H1 (cell line): Measurements from ENCODE around the gene CRISPLD2. TPM values are rescaled to one million over a fixed set of nuclear protein-coding genes. Genes with fewer than 3 reads are reported as not detected.

Experiments
- CTCF ChIA-PET: fragments of 300-600 bp; sonication (Branson Sonifier 250); formaldehyde crosslinking; loops from one replicate; lab custom pipeline; 2021; ENCODE audit not compliant: partially characterized antibody; lab: Charles Lee
- POLR2A ChIA-PET: fragments of 300-600 bp; sonication (Branson Sonifier 250); formaldehyde crosslinking; loops from one replicate; lab custom pipeline; 2021; ENCODE audit warnings: inconsistent platforms; ENCODE audit not compliant: partially characterized antibody; lab: Charles Lee
- DNase-seq, 2 experiments: peaks; one replicate each; pipeline versions ENCODE4 v3.0.0 to v3.0.0-alpha.2; 2010 to 2022; ENCODE audit warnings: low spot score in 2 of 2, low read depth in 1 of 2, mixed read lengths in 1 of 2
- FAIRE-seq: peaks from 2 replicates; lab custom pipeline; 2011; peaks lifted over from hg19 to GRCh38; lab: Jason Lieb, UNC
- H2AFZ ChIP-seq: 2 replicates; pipeline ENCODE4 v1.8.1; 2012; ENCODE audit warnings: low read length, inconsistent platforms
- H2AK5ac ChIP-seq: 2 replicates; pipeline ENCODE4 v1.6.1; 2013; ENCODE audit warnings: low read depth, low read length
- H2BK120ac ChIP-seq: replicated peaks from 2 replicates; pipeline ENCODE3; 2013; ENCODE audit warnings: low read depth, low read length, inconsistent platforms
- H2BK12ac ChIP-seq: 2 replicates; pipeline ENCODE4 v1.6.1; 2013; ENCODE audit warnings: low read depth, low read length
- H2BK15ac ChIP-seq: 2 replicates; pipeline ENCODE4 v1.6.1; 2013; ENCODE audit warnings: low read length
- H2BK20ac ChIP-seq: 2 replicates; pipeline ENCODE4 v1.6.1; 2013; ENCODE audit warnings: low read length
- H2BK5ac ChIP-seq: 2 replicates; pipeline ENCODE4 v1.6.1; 2013; ENCODE audit warnings: low read depth, low read length
- H3K14ac ChIP-seq: 2 replicates; pipeline ENCODE4 v1.6.1; 2013; ENCODE audit warnings: inconsistent platforms; ENCODE audit not compliant: insufficient read length
- H3K18ac ChIP-seq: 2 replicates; pipeline ENCODE4 v1.6.1; 2013; ENCODE audit warnings: low read length; ENCODE audit errors: extremely low read depth
- H3K23ac ChIP-seq: 2 replicates; pipeline ENCODE4 v1.6.1; 2013; ENCODE audit warnings: inconsistent platforms; ENCODE audit not compliant: insufficient read length
- H3K23me2 ChIP-seq: 2 replicates; pipeline ENCODE4 v1.6.1; 2013; ENCODE audit warnings: low read depth, low read length
- H3K27ac ChIP-seq: 2 replicates; pipeline ENCODE4 v1.6.1; 2011; ENCODE audit warnings: low read depth, low read length, inconsistent platforms
- H3K27me3 ChIP-seq, 4 experiments: replicated peaks in 1 of 4; 1 replicate in 1 of 4; 2 replicates in 3 of 4; pipeline versions ENCODE4 v1.6.1 to v1.8.1; 2011 to 2013; ENCODE audit warnings: low read length in 3 of 4, mild to moderate bottlenecking in 3 of 4, inconsistent platforms in 2 of 4, mixed read lengths in 2 of 4, moderate library complexity in 1 of 4; ENCODE audit not compliant: control insufficient read depth in 3 of 4, insufficient read depth in 3 of 4; ENCODE audit errors: extremely low read depth in 1 of 4
- H3K36me3 ChIP-seq, 4 experiments: 2 replicates each; pipeline versions ENCODE4 v1.6.1 to v1.8.1; 2011 to 2013; ENCODE audit warnings: mild to moderate bottlenecking in 4 of 4, low read length in 3 of 4, moderate library complexity in 2 of 4, control low read depth in 1 of 4, inconsistent platforms in 1 of 4; ENCODE audit not compliant: insufficient read depth in 4 of 4, control insufficient read depth in 2 of 4
- H3K4ac ChIP-seq: replicated peaks from 2 replicates; pipeline ENCODE3; 2013; ENCODE audit warnings: low read length, low read depth, mixed read lengths, inconsistent platforms; ENCODE audit not compliant: insufficient read length
- H3K4me1 ChIP-seq, 4 experiments: replicated peaks in 1 of 4; 1 replicate in 1 of 4; 2 replicates in 3 of 4; pipeline versions ENCODE4 v1.6.1 to v1.8.1; 2011 to 2013; ENCODE audit warnings: low read length in 3 of 4, inconsistent platforms in 2 of 4, mixed read lengths in 1 of 4; ENCODE audit not compliant: insufficient read depth in 4 of 4, control insufficient read depth in 3 of 4
- H3K4me2 ChIP-seq, 2 experiments: 2 replicates each; pipeline versions ENCODE4 v1.6.1 to v1.8.1; 2011 to 2013; ENCODE audit warnings: low read depth in 2 of 2, low read length in 2 of 2, control low read depth in 1 of 2, inconsistent platforms in 1 of 2, mild to moderate bottlenecking in 1 of 2; ENCODE audit not compliant: insufficient read depth in 1 of 2
- H3K4me3 ChIP-seq, 4 experiments: fragments of 200-600, 300-600 bp in 1 of 4; sonication (generic), shearing (Covaris generic), sonication (Bioruptor Twin) in 1 of 4; 2 replicates each; pipeline versions ENCODE4 v1.5.1 to v1.8.1; 2011 to 2016; ENCODE audit warnings: low read length in 4 of 4, low read depth in 3 of 4, control low read depth in 2 of 4, inconsistent platforms in 2 of 4, mild to moderate bottlenecking in 2 of 4, mixed read lengths in 1 of 4, moderate library complexity in 1 of 4; ENCODE audit not compliant: insufficient read depth in 2 of 4; ENCODE audit errors: extremely low read depth in 1 of 4
- H3K56ac ChIP-seq: replicated peaks from 2 replicates; pipeline ENCODE3; 2013; ENCODE audit warnings: low read depth, mild to moderate bottlenecking, mixed read lengths, low read length, inconsistent platforms; ENCODE audit not compliant: insufficient read length
- H3K79me1 ChIP-seq: 2 replicates; pipeline ENCODE4 v1.6.1; 2013; ENCODE audit warnings: low read depth, low read length, control low read depth
- H3K79me2 ChIP-seq, 2 experiments: 2 replicates each; pipeline versions ENCODE4 v1.6.1 to v1.8.1; 2012 to 2013; ENCODE audit warnings: low read length in 2 of 2, mild to moderate bottlenecking in 2 of 2, inconsistent platforms in 1 of 2; ENCODE audit not compliant: insufficient read depth in 2 of 2, control insufficient read depth in 1 of 2
- H3K9ac ChIP-seq, 4 experiments: replicated peaks in 1 of 4; 1 replicate in 1 of 4; 2 replicates in 3 of 4; pipeline versions ENCODE4 v1.6.1 to v1.8.1; 2011 to 2013; ENCODE audit warnings: low read depth in 3 of 4, low read length in 3 of 4, control low read depth in 2 of 4, mild to moderate bottlenecking in 2 of 4, moderate library complexity in 2 of 4, inconsistent platforms in 1 of 4; ENCODE audit errors: extremely low read depth in 1 of 4
- H3K9me3 ChIP-seq, 2 experiments: 2 replicates each; pipeline versions ENCODE4 v1.6.1 to v1.8.1; 2012 to 2013; ENCODE audit warnings: mild to moderate bottlenecking in 2 of 2, moderate library complexity in 2 of 2, control low read depth in 1 of 2, inconsistent platforms in 1 of 2, low read depth in 1 of 2, low read length in 1 of 2, mixed read lengths in 1 of 2; ENCODE audit not compliant: insufficient read depth in 2 of 2
- H4K20me1 ChIP-seq, 2 experiments: replicated peaks in 1 of 2; 2 replicates each; pipeline versions ENCODE3 to v1.8.1; 2011 to 2013; ENCODE audit warnings: inconsistent platforms in 2 of 2, low read length in 2 of 2, mild to moderate bottlenecking in 1 of 2; ENCODE audit not compliant: insufficient read depth in 2 of 2, control insufficient read depth in 1 of 2
- H4K5ac ChIP-seq: 2 replicates; pipeline ENCODE4 v1.6.1; 2013; ENCODE audit warnings: low read length, low read depth, mixed read lengths, inconsistent platforms; ENCODE audit not compliant: insufficient read length
- H4K8ac ChIP-seq: 2 replicates; pipeline ENCODE4 v1.8.0; 2013; ENCODE audit warnings: mild to moderate bottlenecking, moderate library complexity, low read length, inconsistent platforms; ENCODE audit not compliant: insufficient read depth; ENCODE audit errors: extremely low read depth
- H4K91ac ChIP-seq: replicated peaks from 2 replicates; pipeline ENCODE3; 2013; ENCODE audit warnings: low read length, mixed read lengths, inconsistent platforms; ENCODE audit not compliant: insufficient read length
- BCL11A ChIP-seq, 2 experiments: IDR thresholded peaks; one replicate each; pipeline ENCODE4 v1.6.1; 2011; ENCODE audit warnings: low read depth in 2 of 2, low read length in 2 of 2, mild to moderate bottlenecking in 2 of 2
- KDM1A ChIP-seq: fragments of 200-600, 300-600 bp; sonication (generic); IDR thresholded peaks from 2 replicates; pipeline ENCODE4 v1.7.1; 2016; ENCODE audit warnings: mild to moderate bottlenecking, low read length, borderline replicate concordance
- PHF8 ChIP-seq: fragments of 200-600 bp; sonication (generic); conservative IDR thresholded peaks from 2 replicates; pipeline ENCODE4 v1.7.1; 2012; ENCODE audit warnings: low read depth, mild to moderate bottlenecking, inconsistent platforms, low read length, moderate library complexity
- WGBS, 2 experiments: shearing (Covaris generic) in 1 of 2; methylation state at CpG; one replicate each; pipeline versions ENCODE4 v1.1.6 to v1.1.7; 2013 to 2015; ENCODE audit warnings: low lambda C conversion rate in 2 of 2, mixed read lengths in 2 of 2, inconsistent platforms in 1 of 2, low coverage in 1 of 2, missing lambda C conversion rate in 1 of 2; ENCODE audit not compliant: insufficient replicate concordance in 2 of 2, insufficient coverage in 1 of 2, insufficient read length in 1 of 2; ENCODE audit errors: extremely low coverage in 1 of 2, missing lambda C conversion rate in 1 of 2; 5-methylcytosine and 5-hydroxymethylcytosine counted together
- polyA plus RNA-seq, 7 experiments: library from polyadenylated mRNA; depleted of rRNA in 3 of 7; stranded (reverse) in 5 of 7; unstranded in 2 of 7; fragments of >200 nt in 5 of 7; fragments of 200-250 nt in 2 of 7; gene quantifications; 1 replicate in 5 of 7; 2 replicates in 1 of 7; 4 replicates in 1 of 7; pipeline versions ENCODE4 v1.2.1 to v1.2.3, GENCODE V29; 2011 to 2013; ENCODE audit warnings: missing spikeins in 2 of 7, mixed read lengths in 2 of 7
- total RNA-seq: library from RNA; stranded (reverse); fragmentation: NEBNext Ultra II Directional; extraction: Animal tissue kit (Norgen Biotek cat#: 25700); gene quantifications from 2 replicates; pipeline ENCODE4 v1.2.1, GENCODE V29; 2021

CRISPLD2 gene
- total and polyA plus RNA-seq, 2 of the 8 experiments (the other 6 are each of a cell fraction or from before 2014, with no cell fraction given) = 2.7 to 5.1 TPM

DNA sequence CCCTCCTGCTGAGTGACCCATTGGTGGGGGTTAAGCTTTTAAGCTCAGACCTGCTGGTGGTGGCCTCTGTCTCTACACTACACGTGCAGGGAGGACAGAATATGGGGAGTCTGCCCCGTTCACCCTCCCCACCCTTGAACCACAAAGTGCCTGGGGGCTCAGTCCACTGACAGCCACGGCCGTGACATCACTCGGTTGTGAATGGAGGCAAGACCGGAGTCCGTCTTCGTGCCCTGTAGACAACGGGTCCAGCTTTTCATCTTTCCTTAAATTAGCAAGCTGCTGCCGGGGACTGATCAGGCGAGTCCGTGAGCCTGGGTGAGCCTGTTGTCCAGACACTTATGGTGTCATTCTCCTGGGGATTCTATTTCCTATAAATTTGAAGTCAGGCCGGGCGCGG lies 67.4 kb downstream of the CRISPLD2 start:
- Histone ChIP-seq H2AK5ac (no peak overlapping the region), H3K9ac (no peak overlapping the region), H4K91ac (no peak overlapping the region), H2BK5ac (peak overlapping the region; percentile 26; the same call in 1 of the 2 replicates), H3K4me3 (no peak overlapping the region), H3K79me1 (no peaks in the 10 kb centered on the region), H2AFZ (no peak overlapping the region), H3K27ac (no peak overlapping the region), H4K8ac (no peak overlapping the region), H4K20me1 (no peaks in the 10 kb centered on the region), H3K4me2 (no peak overlapping the region), H3K79me2 (no peaks in the 10 kb centered on the region), H2BK120ac (no peak overlapping the region), H3K14ac (no peak overlapping the region), H2BK12ac (no peak overlapping the region; the same call in 1 of the 2 replicates), H3K18ac (no peak overlapping the region; the same call in 1 of the 2 replicates), H3K4me1 (peaks cover 7 to 22% (median 13%) of the 10 kb centered on the region in 4 experiments), H4K5ac (no peak overlapping the region), H3K23ac (no peak overlapping the region), H3K27me3 (no peaks in the 10 kb centered on the region), H3K23me2 (no peaks in the 10 kb centered on the region), H2BK20ac (no peak overlapping the region), H3K9me3 (no peaks in the 10 kb centered on the region), H2BK15ac (peak overlapping the region; percentile 74; the same call in 1 of the 2 replicates), H3K36me3 (no peaks in the 10 kb centered on the region), H3K4ac (no peak overlapping the region), H3K56ac (no peak overlapping the region)
- ChIA-PET POLR2A (interaction anchor here (0.8 to 1.6 kb wide), 2 partner anchors 10 to 75 kb away, joined by 3 read pairs; no protein-coding TSS in a partner anchor), CTCF (interaction anchor here (0.6 to 2.8 kb wide), 7 partner anchors 9 to 149 kb away, joined by 3 to 9 read pairs (median 3); no protein-coding TSS in a partner anchor)
- DNase-seq (no peak), FAIRE-seq (no peak)
- TF ChIP-seq PHF8 (no peak), KDM1A (no peak), BCL11A (IDR thresholded peaks at IDR 0.05; ENCODE audit: low read depth in 2 of 2, low read length in 2 of 2) (no peak)
- WGBS, 2 experiments = 95% methylated on average over 14 of the region's 15 CpGs; no CpG with 5 or more reads in 1 of the 2 experiments
